ENCODE measurements around the gene SARNP.

SARNP gene

GRCh38 chr12:55827806-55828205 lies 10.3 kb upstream of the SARNP start:
- DNase-seq (ENCODE audit: insufficient read length, low spot score) (no peak), FAIRE-seq (no peak)
- TF ChIP-seq PAX5 (IDR thresholded peaks at IDR 0.05; ENCODE audit: insufficient read depth, low read length, severe bottlenecking) (no peak), POU2F2 (IDR thresholded peaks at IDR 0.05; ENCODE audit: low read depth, low read length) (no peak), POLR2AphosphoS5 (IDR thresholded peaks at IDR 0.05; ENCODE audit: low read depth, low read length) (no peak), POLR2A (IDR thresholded peaks at IDR 0.05; ENCODE audit: low read depth, low read length) (no peak), TAF1 (IDR thresholded peaks at IDR 0.05; ENCODE audit: low read depth, low read length) (no peak), SPI1 (IDR thresholded peaks at IDR 0.05; ENCODE audit: low read depth, low read length) (no peak)

GRCh38 chr12:55824726-55825125 lies 7.2 kb upstream of the SARNP start:
- DNase-seq (ENCODE audit: insufficient read length, low spot score): no peak
- FAIRE-seq: no peak
- TF ChIP-seq POLR2A (IDR thresholded peaks at IDR 0.05; ENCODE audit: low read depth, low read length) (no peak), POU2F2 (IDR thresholded peaks at IDR 0.05; ENCODE audit: low read depth, low read length) (no peak), TAF1 (IDR thresholded peaks at IDR 0.05; ENCODE audit: low read depth, low read length) (no peak), SPI1 (IDR thresholded peaks at IDR 0.05; ENCODE audit: low read depth, low read length) (no peak), PAX5 (IDR thresholded peaks at IDR 0.05; ENCODE audit: insufficient read depth, low read length, severe bottlenecking) (no peak), POLR2AphosphoS5 (IDR thresholded peaks at IDR 0.05; ENCODE audit: low read depth, low read length) (no peak)

- no peak for FAIRE-seq
- DNase-seq (ENCODE audit: insufficient read length, low spot score): no peak
- TF ChIP-seq POU2F2 (IDR thresholded peaks at IDR 0.05; ENCODE audit: low read depth, low read length) (no peak), TAF1 (IDR thresholded peaks at IDR 0.05; ENCODE audit: low read depth, low read length) (no peak), POLR2AphosphoS5 (IDR thresholded peaks at IDR 0.05; ENCODE audit: low read depth, low read length) (no peak), SPI1 (IDR thresholded peaks at IDR 0.05; ENCODE audit: low read depth, low read length) (no peak), POLR2A (IDR thresholded peaks at IDR 0.05; ENCODE audit: low read depth, low read length) (no peak), PAX5 (IDR thresholded peaks at IDR 0.05; ENCODE audit: insufficient read depth, low read length, severe bottlenecking) (no peak)
Observed at GRCh38 chr12:55823419-55823818, 5.9 kb upstream of the SARNP start.

- FAIRE-seq (no peak), DNase-seq (ENCODE audit: insufficient read length, low spot score) (no peak)
- TF ChIP-seq PAX5 (IDR thresholded peaks at IDR 0.05; ENCODE audit: insufficient read depth, low read length, severe bottlenecking) (no peak), SPI1 (IDR thresholded peaks at IDR 0.05; ENCODE audit: low read depth, low read length) (no peak)
Observed at GRCh38 chr12:55822228-55822627, 4.7 kb upstream of the SARNP start.

GRCh38 chr12:55820679-55821078 lies 3.2 kb upstream of the SARNP start:
- TF ChIP-seq SPI1 (IDR thresholded peaks at IDR 0.05; ENCODE audit: low read depth, low read length) (no peak), PAX5 (IDR thresholded peaks at IDR 0.05; ENCODE audit: insufficient read depth, low read length, severe bottlenecking) (no peak), POLR2A (IDR thresholded peaks at IDR 0.05; ENCODE audit: low read depth, low read length) (no peak), TAF1 (IDR thresholded peaks at IDR 0.05; ENCODE audit: low read depth, low read length) (no peak), POLR2AphosphoS5 (IDR thresholded peaks at IDR 0.05; ENCODE audit: low read depth, low read length) (no peak), POU2F2 (IDR thresholded peaks at IDR 0.05; ENCODE audit: low read depth, low read length) (no peak)
- DNase-seq (ENCODE audit: insufficient read length, low spot score): no peak
- no peak for FAIRE-seq

GRCh38 chr12:55818886-55819285 lies 1.4 kb upstream of the SARNP start:
- TF ChIP-seq POLR2A (IDR thresholded peaks at IDR 0.05; ENCODE audit: low read depth, low read length) (no peak), PAX5 (IDR thresholded peaks at IDR 0.05; ENCODE audit: insufficient read depth, low read length, severe bottlenecking) (no peak), POU2F2 (IDR thresholded peaks at IDR 0.05; ENCODE audit: low read depth, low read length) (no peak), SPI1 (IDR thresholded peaks at IDR 0.05; ENCODE audit: low read depth, low read length) (no peak), POLR2AphosphoS5 (IDR thresholded peaks at IDR 0.05; ENCODE audit: low read depth, low read length) (no peak), TAF1 (IDR thresholded peaks at IDR 0.05; ENCODE audit: low read depth, low read length) (no peak)
- FAIRE-seq: no peak
- DNase-seq (ENCODE audit: insufficient read length, low spot score): no peak

- TF ChIP-seq POLR2A (IDR thresholded peaks at IDR 0.05; ENCODE audit: low read depth, low read length) (peak; percentile 57; the same call in 1 of the 2 replicates), POU2F2 (IDR thresholded peaks at IDR 0.05; ENCODE audit: low read depth, low read length) (no peak)
- FAIRE-seq: no peak
- no peak for DNase-seq (ENCODE audit: insufficient read length, low spot score)
Observed at GRCh38 chr12:55818140-55818728, 710 bp upstream of the SARNP start.

- no peak for DNase-seq (ENCODE audit: insufficient read length, low spot score)
- no peak for TF ChIP-seq SPI1 (IDR thresholded peaks at IDR 0.05; ENCODE audit: low read depth, low read length)
- TF ChIP-seq POU2F2 (IDR thresholded peaks at IDR 0.05; ENCODE audit: low read depth, low read length): no peak
- no peak for TF ChIP-seq PAX5 (IDR thresholded peaks at IDR 0.05; ENCODE audit: insufficient read depth, low read length, severe bottlenecking)
- TF ChIP-seq POLR2AphosphoS5 (IDR thresholded peaks at IDR 0.05; ENCODE audit: low read depth, low read length): no peak
- no peak for TF ChIP-seq POLR2A (IDR thresholded peaks at IDR 0.05; ENCODE audit: low read depth, low read length)
- TF ChIP-seq TAF1 (IDR thresholded peaks at IDR 0.05; ENCODE audit: low read depth, low read length): no peak
- FAIRE-seq: no peak
Observed at GRCh38 chr12:55816881-55817344, 611 bp downstream of the SARNP start.

- TF ChIP-seq POLR2A (IDR thresholded peaks at IDR 0.05; ENCODE audit: low read depth, low read length): no peak
- no peak for TF ChIP-seq POU2F2 (IDR thresholded peaks at IDR 0.05; ENCODE audit: low read depth, low read length)
- no peak for TF ChIP-seq POLR2AphosphoS5 (IDR thresholded peaks at IDR 0.05; ENCODE audit: low read depth, low read length)
- no peak for TF ChIP-seq TAF1 (IDR thresholded peaks at IDR 0.05; ENCODE audit: low read depth, low read length)
- TF ChIP-seq SPI1 (IDR thresholded peaks at IDR 0.05; ENCODE audit: low read depth, low read length): no peak
- TF ChIP-seq PAX5 (IDR thresholded peaks at IDR 0.05; ENCODE audit: insufficient read depth, low read length, severe bottlenecking): no peak
- no peak for DNase-seq (ENCODE audit: insufficient read length, low spot score)
- no peak for FAIRE-seq
Observed at GRCh38 chr12:55815473-55815872, 2.1 kb downstream of the SARNP start.

GRCh38 chr12:55814257-55814656 lies 3.3 kb downstream of the SARNP start:
- TF ChIP-seq POLR2AphosphoS5 (IDR thresholded peaks at IDR 0.05; ENCODE audit: low read depth, low read length): no peak
- TF ChIP-seq POU2F2 (IDR thresholded peaks at IDR 0.05; ENCODE audit: low read depth, low read length): no peak
- TF ChIP-seq SPI1 (IDR thresholded peaks at IDR 0.05; ENCODE audit: low read depth, low read length): no peak
- no peak for TF ChIP-seq TAF1 (IDR thresholded peaks at IDR 0.05; ENCODE audit: low read depth, low read length)
- no peak for TF ChIP-seq POLR2A (IDR thresholded peaks at IDR 0.05; ENCODE audit: low read depth, low read length)
- TF ChIP-seq PAX5 (IDR thresholded peaks at IDR 0.05; ENCODE audit: insufficient read depth, low read length, severe bottlenecking): no peak
- no peak for DNase-seq (ENCODE audit: insufficient read length, low spot score)
- FAIRE-seq: no peak
